ENCODE data around the gene SUSD3.
A peak's percentile ranks its signal among the peaks of the same experiment; 100 is the strongest.

Gene SUSD3

GRCh38 chr9:93028448-93029006, 30.0 kb upstream of the SUSD3 start:
- DNase-seq = no peak

GRCh38 chr9:93030642-93031628, 27.6 kb upstream of the SUSD3 start:
- no peak for DNase-seq

- no peak for DNase-seq
Measured at GRCh38 chr9:93031629-93032430, 26.7 kb upstream of the SUSD3 start.

DNA sequence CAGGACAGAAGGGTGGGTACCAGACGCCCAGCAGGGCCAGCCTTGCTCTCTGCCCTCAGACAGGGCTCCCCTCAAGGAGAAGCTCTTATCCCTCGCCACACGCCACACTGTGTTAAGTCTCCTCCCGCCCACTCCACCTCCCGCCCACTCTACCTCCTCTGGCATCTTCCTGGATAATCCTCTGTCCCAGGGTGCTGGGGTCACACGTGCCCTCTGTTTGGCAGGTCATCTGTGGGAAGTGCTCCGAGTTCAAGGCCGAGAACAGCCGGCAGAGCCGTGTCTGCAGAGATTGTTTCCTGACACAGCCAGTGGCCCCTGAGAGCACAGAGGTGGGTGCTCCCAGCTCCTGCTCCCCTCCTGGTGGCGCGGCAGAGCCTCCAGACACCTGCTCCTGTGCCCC, 26.0 kb upstream of the SUSD3 start:
- DNase-seq = no peak

- DNase-seq = no peak
Measured at GRCh38 chr9:93033531-93033930, 25.0 kb upstream of the SUSD3 start.

GRCh38 chr9:93035106-93035660, 23.3 kb upstream of the SUSD3 start:
- no peak for DNase-seq

DNA sequence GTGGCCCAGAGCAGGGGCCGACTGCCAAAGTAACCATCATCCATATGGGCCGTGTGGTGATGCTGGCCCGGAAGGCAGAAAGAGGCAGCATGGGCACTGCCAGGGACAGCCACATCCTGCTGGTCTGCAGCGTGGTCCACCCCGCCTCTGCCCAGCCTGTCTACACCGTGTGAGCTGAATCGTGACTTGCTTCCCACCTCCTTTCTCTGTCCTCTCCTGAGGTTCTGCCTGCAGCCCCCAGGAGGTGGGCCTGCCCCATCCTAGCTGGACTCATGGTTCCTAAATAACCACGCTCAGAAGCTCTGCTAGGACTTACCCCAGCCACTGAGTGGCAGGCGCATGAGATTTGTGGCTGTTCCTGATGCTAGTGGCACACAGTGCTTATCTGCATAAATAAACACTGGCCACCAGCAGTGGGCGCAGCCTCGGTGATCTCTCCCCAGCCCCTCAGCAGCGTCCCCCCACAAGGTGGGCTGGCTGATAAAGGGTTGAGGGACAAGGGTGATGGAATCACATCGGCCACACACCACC, 22.6 kb upstream of the SUSD3 start:
- no peak for DNase-seq

DNA sequence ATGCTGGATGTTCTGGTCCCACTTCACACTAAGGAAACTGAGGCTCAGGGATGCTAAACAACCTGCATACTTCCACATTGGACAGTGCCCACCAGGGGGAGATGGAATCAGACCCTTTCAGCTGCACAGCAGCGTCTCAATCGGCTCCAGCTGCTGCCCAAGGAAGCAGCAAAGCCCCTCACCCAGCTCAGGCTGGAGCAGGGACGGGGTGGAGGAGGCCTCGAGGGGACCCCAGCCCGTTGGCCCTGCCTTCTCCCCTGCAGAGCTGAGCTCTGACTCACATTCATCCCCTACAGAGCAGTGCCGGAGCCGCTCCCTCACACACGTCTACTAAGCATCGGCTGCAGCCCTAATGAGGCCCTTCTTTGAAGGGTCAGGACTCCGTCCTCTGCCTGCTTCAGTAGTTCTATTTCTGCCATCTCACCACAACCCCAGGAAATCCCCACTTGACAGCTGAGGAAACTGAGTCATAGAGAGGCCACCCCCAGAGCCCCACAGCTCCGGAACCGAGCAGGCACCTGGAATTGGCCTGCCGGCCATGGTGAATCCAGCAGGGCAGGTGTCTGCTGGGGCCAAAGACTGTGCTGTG, 21.5 kb upstream of the SUSD3 start:
- DNase-seq = no peak

GRCh38 chr9:93037476-93037971, 21.0 kb upstream of the SUSD3 start:
- DNase-seq = peak in 15 of 56 donors; percentile 4 to 37 (median 17)

DNA sequence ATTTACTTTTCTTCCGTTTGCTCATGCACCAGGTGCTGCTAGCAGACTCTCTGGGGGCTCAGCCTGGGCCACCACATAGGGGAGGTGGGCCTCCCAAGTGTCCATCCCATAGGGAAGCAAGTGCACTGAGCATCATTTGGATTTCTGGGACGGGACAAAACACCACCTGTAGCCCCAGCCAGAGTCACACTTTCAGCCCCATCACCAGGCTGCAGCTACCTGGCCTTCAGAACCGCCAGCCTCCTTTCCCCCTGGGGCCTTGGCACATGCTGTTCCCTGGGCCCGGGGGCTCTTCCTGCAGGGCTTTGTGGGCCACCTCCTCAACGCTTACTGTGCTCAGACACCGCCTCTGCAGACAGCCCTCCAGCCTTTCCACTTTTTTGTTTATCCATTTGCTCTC, 19.6 kb upstream of the SUSD3 start:
- no peak for DNase-seq

DNA sequence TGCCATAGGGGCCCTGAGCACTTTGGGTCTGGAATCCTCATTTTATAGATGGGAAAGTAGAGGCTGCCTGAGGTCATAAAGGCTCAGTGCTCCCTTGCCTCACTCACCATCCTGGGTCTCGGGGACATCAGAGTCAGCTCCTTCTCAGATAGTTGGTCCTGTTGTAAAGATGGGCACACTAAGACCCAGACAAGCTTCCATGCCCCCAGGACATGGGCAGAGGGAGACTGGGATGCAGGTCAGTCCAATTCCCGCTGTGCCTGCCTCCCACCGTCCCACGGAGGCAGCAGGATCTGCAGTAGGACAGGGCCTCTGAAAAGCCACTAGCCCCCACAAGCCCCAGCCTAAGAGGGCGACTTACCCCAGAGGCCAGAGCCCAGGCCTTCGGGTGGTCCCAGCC, 19.0 kb upstream of the SUSD3 start:
- DNase-seq = no peak

GRCh38 chr9:93039976-93040375, 18.5 kb upstream of the SUSD3 start:
- no peak for DNase-seq

- no peak for DNase-seq
Measured at GRCh38 chr9:93040409-93040808, 18.1 kb upstream of the SUSD3 start.

DNA sequence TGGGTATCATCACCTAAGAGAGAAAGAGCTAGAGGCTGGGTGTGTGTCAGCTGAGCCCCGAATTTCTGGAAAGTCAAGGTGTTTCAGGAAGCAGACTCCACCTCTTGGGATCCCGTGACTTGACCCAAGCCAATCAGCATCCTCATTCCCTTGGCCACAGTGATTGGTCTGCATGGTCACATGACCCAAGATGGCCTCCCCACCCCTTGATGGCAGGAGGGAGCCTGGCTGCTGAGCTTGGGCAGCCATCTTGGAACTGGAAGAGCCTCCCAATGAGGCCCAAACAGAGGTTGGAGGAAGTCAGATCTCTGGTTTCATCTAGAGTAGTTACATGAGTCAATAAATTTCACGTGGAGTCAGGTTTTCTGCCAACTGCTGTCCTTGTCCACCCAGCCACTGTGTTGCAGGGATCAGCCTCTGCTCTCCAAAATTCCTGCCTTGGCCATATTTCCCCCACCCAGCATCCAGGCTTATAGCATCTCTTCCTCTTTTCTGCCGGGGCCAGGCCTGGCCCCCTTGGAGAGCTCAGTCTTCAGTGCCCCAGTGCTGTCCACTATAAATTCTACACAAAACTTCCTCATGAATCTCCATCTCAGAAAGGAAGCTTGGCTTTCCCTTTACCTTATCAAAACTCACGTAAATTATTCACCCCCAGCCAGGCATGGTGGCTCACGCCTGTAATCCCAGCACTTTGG, 17.2 kb upstream of the SUSD3 start:
- no peak for DNase-seq

- no peak for DNase-seq
Measured at GRCh38 chr9:93043122-93043521, 15.4 kb upstream of the SUSD3 start.

- no peak for DNase-seq
Measured at GRCh38 chr9:93045521-93045920, 13.0 kb upstream of the SUSD3 start.

- DNase-seq = no peak
Measured at GRCh38 chr9:93048566-93049448, 9.7 kb upstream of the SUSD3 start.

DNA sequence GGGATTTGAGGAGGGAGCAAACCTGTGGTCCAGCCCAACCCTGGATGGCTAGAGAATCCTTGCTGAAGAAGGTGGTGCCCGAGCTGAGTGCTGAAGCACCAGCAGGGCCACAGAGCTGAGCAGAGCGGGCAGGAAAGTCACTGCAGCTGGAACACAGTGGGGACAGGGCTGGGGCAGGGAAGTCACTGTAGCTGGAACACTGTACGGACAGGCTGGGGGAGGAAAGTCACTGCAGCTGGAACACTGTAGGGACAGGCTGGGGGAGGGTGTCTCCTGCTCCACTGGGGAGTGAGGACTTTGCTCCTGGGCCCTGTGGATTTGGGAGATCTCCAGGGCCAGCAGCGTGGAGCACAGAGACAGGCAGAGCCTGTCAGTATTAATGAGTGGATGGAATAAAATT, 9.0 kb upstream of the SUSD3 start:
- DNase-seq = no peak

- DNase-seq = no peak
Measured at GRCh38 chr9:93050231-93050630, 8.3 kb upstream of the SUSD3 start.

Measured in nucleus accumbens (tissue), 56 donors.